T follicular helper cell (primary cell): ENCODE results near the gene BARHL1.

Experiments
- DNase-seq: peaks from one replicate; pipeline ENCODE4 v3.0.0-alpha.2; 2020; ENCODE audit warnings: low read depth

BARHL1 gene

DNA sequence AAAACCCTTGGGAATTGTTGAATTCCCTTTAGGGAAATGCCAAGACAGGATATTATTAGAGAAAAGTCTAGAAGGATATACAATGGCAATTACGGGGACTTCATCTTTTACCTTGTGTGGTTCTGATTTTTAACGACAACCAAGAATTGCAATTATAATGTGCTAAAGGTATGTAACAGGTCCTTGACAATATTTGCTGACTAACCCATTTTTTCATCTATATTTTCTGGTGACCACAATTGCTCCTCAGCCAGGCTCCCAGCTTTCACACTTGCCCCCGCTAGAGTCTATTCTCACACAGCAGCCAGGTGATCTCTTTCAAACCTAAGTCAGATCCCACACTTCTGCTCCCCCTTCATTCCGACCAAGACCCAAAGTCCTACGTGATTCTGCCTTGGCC is 34.3 kb downstream of the BARHL1 start:
- DNase-seq = no peak

DNA sequence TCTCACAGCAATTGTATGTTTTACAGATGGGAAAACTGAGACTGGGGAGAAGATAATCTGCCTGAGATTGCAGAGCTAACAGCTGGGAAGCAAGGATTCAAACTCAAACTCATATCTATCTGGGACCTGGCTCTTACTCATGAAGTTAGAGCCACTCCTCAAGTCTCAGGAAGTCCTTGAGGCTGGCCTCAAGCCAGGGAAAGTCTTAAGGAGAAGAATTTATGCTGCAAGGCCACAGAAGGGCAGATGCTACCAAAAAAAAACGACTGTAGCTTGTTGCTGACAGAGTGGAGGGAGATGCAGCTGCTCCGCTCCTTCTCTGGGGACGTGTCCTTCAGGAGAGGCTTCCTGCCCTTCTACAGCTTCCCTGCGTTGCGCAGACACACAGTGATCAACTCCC is 39.8 kb downstream of the BARHL1 start:
- DNase-seq = no peak

DNA sequence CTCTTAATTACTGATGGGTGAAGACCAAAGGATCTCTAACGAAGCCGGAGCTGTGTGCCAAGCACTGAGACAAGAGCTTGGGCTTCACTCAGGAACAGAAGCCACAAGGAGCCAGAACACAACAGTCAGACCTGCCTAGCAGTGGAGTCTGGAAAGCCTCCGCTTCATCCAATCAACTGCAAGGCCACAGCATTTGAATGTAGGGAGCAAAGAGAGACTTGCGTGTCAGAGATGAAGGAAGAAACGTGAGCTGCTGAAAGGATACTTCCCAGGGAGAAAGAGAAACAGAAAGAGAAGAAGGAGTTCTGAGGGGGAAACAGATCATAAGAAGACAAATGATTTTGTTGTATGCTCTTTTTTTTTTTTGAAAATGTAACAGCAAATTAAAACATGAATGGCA is 43.9 kb downstream of the BARHL1 start:
- DNase-seq = no peak

DNA sequence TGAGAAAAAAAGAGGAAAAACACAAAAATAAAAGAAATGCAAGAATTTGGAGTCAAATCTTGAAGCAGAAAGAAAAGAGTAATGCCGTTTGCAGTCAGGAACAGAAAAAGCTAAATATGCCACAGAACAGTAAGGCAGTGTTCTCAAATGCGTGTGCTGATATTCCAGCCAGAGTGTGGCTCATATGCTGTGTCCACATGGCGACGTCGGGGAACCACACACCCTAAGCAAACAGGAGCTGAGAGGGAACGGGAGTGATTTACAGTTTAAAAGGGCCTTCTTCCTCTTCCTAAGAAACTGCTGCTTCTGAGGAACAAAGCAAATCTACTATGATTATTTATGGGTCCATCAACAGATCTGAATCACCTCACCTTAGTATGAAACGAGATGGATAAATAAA is 44.7 kb downstream of the BARHL1 start:
- DNase-seq = no peak

DNA sequence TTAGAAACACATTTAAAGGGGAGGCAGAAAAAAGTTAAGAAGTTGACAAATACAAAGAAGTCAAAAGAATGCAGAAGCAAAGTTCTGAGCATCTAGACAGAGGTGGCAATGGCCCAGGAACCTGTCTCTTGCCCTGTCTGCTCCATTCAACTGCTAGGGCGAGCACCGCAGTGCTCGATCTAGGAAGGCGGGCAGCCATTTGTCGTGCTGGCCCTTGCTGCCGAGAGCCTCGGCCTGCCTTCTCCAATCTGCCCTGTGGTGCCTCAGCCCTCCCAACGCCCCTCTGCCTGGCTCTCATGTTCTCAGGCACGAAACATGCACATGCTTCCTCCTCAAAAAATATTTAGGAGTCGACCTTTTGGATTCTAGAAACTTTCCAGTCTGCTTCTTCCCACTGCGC is 45.2 kb downstream of the BARHL1 start:
- no peak for DNase-seq

DNA sequence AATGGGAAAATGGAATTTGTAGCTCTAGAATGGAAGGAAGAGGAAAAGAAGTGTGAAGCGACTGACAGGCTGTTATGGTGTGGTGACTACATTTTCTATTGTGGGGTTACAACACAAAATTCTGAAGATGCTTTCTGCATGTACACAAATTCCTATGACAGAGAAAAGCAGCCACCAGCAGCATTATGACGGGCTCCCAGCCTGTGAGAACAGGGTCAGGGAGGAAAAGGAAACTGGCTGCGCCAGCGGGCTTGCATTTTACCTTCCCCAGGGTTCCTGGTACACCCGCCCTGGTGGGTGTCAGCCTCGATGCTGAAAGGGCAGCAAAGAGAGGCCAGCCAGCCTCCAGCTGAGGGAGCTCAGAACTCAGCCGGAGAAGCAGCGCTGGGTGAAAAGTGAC is 46.3 kb downstream of the BARHL1 start:
- DNase-seq = no peak

DNA sequence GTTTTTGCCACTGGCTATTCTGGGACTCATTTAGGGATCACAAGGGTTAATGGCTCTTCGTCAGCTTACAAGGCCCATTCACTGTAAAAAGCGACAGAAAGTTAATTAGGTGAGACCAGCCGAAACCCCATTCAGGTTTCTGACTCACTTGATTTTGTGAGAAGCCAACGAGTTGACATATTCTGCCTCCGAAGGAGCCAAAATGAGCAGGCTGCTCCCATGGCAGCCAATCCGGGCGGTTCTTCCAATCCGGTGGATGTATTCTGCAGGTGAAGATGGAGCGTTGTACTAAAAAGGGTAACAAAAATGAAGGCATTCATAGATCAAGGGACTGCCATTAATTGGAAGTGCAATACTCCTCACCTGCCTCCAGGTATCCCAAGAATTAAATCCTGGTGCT is 47.7 kb downstream of the BARHL1 start:
- no peak for DNase-seq

DNA sequence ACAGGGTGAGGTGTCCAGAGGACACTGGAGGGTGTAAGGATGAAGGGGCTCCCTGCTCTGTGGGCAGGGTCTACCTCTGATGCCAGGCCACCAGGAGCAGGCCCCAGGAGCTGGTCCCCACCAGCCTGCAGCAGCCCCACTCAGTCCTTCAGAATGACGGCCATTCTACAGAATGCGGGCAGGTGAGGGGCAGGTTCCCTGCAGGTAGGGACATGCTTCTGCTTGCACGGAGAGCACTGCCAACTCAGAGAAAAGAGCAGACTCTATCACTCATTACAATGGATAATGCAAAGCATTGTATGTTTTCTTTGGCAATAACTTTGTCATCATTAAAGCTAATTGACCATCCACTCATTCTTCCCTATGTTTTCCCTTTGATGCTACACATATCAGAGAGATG is 48.4 kb downstream of the BARHL1 start:
- no peak for DNase-seq

DNA sequence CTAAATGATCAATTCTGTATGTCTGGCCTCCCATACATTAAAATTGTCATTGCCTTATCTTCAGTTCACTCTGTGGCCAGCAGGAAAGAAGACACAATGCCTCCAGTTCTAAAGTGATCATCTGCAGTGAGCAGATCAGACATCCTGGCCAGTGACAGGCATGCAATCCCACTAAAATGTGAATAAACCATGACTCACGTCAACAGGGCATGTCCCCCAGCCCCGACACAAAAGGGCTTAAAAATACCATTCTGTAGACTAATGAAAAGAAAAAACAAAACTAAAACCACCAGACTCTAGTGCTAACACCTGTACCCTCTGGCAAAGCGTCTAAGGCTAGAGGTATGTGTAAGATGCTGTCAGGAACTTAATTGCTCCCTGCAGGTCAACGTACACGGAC is 48.9 kb downstream of the BARHL1 start:
- DNase-seq = no peak

DNA sequence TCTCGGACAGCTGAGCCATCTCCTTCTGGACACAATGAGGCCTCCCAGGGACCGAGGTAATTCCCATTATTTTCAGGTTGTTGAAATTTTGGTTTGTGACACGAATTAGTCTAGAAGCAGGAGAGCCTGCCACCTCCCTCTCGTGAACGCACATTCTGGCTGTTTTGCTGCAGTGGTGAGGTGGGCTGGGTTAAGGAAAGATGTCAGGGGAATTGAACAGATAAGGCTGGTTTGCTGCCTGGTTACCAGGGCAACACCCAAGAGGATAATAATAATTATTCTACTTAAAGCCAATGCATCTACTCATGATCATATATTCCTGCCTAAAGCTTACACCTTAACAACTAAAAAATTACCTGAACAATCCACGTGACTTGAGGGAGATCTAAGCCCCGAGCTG is 49.3 kb downstream of the BARHL1 start:
- no peak for DNase-seq

DNA sequence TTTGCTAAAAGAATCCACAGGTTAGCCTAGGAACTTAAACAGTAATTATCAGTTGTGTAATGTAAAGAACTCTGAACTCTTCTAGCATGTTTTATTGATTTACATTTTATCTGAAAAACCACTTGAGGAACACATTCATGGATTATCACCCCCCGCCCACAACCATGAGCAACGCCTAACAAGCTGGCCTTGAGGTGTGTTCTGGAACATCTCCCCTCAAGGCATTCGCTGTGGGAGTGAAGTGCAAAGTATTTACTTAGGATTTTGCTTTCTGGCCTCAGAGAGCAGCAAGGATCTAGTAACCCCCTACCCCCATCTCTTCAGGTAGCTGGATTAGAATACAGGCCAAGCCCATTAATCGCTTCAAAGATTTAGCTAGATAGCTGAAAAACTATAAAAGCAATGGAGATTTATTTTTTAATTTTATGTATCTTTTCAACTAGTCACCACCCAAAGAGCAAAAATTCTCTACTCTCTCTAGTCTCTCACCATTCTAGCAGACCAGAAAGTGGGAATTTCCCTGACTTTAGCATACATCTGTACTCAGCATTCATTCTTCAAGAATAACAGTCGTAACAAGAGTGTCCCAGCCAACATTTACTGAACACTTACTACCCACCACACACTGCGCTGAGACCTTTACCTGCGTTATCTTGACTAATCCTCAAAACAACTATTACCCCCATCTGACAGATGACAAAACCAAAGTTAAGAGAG is 50.2 kb downstream of the BARHL1 start:
- DNase-seq = no peak

DNA sequence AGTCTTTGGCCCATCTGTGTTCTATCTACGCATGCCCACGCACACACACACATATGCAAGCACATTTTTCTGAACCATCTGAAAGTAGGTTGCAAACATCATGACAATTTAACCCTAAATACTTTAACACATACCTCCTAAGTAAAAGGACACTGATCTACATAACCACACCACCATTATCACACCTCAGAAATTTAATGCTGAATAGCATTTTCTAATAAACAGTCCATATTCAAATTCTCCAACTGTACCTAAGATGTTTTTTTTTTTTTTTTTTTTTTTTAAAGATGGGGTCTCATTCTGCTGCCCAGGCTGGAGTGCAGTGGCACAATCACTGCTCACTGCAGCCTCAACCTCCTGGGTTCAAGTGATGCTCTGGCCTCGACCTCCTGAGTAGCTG is 51.9 kb downstream of the BARHL1 start:
- DNase-seq = no peak

DNA sequence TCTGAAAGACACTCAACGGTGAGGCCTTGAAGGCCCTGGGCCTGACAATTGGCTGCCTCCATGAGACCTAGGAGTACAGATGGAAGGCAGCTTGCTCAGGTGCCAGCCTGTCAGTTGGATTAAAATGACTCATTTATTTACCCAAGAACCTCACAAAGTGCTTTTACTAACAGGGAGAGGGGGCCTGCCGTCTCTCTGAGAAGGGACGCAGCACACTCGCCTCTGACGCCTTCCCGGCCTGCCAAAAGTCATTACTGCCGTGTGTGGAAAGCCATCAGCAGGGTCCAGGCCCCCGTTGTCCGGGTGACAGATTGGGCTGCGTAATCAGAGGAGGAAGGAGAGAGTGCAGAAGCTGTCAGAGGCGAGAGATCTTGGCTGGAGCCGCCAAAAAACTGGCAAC is 54.9 kb downstream of the BARHL1 start:
- DNase-seq = no peak

DNA sequence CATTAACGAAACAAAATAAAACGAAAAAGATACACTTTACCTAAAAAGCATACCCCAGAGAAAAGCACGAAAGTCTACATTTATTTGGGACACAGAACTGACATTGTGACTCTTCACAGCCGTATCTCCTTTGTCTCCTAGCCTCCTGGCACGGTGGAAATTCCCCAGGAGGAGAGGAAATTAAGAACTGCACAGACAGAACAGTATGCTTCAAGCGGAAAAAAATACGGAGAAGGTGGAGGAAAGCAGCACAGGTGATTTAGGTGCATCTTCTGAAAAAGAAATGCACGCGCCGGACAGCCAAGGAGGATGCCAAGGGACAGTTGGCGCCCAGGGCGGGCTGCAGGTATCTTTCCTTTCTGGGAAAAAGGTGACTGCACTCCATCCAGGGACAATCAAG is 55.4 kb downstream of the BARHL1 start:
- no peak for DNase-seq

DNA sequence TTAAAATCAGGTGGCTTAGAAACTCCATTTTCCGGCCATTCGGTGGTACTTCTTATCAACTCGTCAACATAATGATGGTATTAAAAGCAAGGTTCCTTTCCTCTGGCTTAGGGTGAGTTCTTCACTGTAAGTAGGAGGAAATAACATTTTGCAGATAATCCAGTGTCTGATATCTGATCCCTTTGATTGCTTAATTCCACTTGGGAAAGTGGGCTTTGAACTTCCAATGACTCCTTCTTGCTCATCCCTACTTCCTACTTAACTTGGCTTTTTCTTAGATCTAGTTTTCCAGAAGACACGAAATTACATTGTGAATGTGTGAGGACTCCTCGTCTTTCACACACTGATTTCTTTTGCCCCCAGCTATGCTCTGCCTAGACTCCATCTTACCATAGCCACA is 55.8 kb downstream of the BARHL1 start:
- DNase-seq = no peak

DNA sequence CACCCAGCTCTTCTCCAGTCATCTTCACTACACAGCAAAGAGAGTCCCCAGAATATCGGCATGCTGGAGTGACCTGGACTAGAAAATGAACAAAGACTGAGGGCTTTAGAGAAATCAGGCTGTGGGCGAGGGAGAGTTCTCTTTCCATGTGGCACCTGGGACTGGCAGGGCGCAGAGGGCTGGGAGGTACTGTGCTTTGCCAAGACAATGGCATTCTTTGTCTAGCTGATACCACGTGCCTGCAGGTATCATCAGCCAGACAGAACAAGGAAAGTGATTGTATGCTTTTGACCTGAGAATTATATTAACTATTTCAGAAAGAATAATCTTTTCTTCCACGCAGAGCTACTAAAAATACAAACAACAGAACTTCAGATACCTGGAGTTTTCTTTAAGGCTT is 56.9 kb downstream of the BARHL1 start:
- DNase-seq = no peak
